MM.1S (cell line): ENCODE data around the gene PLCXD3.

Experiments
- CTCF ChIP-seq: fragments of 300-600 bp; sonication (generic); IDR thresholded peaks from 2 replicates; pipeline ENCODE4 v1.5.1; 2016; ENCODE audit warnings: antibody characterized with exemption, low read length, mixed read lengths
- EZH2phosphoT487 ChIP-seq: fragments of 300-600 bp; sonication (generic); IDR thresholded peaks from 2 replicates; pipeline ENCODE4 v1.6.1; 2018; ENCODE audit warnings: antibody characterized with exemption, low read length

GRCh38 chr5:41414598-41414997 lies 95.8 kb downstream of the PLCXD3 start:
- TF ChIP-seq CTCF (no peak), EZH2phosphoT487 (no peak)
